ENCODE data around the gene GLP2R. TPM values are rescaled to one million over a fixed set of nuclear protein-coding genes. Genes with fewer than 3 reads are reported as not detected.

GLP2R gene
- total RNA-seq, 1 experiment from 2014 or later, result not detected

DNA sequence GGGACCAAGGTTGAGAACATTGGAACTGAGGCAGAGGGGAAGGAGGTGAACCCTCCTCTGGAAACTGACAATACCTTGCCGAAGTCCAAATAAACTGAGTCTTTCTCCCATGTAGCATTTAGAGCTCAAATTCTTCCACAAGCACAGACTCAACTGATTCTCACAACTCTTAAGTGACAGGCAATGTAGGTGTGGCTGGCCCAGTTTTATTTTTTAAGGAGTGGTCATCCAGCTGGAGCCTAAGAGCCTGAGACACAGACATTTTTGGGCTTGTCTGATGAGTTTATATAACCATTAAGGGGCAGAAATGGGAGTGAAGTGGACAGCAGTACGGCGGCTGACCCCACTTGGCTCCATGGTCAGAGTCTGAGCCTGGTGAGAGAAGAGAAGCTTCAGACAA, 68.5 kb downstream of the GLP2R start:
- 0 out of 2 replicates have a peak, but pooled peaks cover 3% of the 10 kb centered on the region for H3K4me1 Mint-ChIP-seq
- no peak for ATAC-seq
- TF ChIP-seq, protein P1, sequence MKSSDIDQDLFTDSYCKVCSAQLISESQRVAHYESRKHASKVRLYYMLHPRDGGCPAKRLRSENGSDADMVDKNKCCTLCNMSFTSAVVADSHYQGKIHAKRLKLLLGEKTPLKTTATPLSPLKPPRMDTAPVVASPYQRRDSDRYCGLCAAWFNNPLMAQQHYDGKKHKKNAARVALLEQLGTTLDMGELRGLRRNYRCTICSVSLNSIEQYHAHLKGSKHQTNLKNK (CRISPR knock-in tag; IDR thresholded peaks at IDR 0.05), result no peak
- TF ChIP-seq, protein P2, sequence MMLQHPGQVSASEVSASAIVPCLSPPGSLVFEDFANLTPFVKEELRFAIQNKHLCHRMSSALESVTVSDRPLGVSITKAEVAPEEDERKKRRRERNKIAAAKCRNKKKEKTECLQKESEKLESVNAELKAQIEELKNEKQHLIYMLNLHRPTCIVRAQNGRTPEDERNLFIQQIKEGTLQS (CRISPR knock-in tag; conservative IDR thresholded peaks at IDR 0.05), result no peak
- TF ChIP-seq, protein P3, sequence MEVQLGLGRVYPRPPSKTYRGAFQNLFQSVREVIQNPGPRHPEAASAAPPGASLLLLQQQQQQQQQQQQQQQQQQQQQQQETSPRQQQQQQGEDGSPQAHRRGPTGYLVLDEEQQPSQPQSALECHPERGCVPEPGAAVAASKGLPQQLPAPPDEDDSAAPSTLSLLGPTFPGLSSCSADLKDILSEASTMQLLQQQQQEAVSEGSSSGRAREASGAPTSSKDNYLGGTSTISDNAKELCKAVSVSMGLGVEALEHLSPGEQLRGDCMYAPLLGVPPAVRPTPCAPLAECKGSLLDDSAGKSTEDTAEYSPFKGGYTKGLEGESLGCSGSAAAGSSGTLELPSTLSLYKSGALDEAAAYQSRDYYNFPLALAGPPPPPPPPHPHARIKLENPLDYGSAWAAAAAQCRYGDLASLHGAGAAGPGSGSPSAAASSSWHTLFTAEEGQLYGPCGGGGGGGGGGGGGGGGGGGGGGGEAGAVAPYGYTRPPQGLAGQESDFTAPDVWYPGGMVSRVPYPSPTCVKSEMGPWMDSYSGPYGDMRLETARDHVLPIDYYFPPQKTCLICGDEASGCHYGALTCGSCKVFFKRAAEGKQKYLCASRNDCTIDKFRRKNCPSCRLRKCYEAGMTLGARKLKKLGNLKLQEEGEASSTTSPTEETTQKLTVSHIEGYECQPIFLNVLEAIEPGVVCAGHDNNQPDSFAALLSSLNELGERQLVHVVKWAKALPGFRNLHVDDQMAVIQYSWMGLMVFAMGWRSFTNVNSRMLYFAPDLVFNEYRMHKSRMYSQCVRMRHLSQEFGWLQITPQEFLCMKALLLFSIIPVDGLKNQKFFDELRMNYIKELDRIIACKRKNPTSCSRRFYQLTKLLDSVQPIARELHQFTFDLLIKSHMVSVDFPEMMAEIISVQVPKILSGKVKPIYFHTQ (CRISPR knock-in tag; IDR thresholded peaks at IDR 0.05), result no peak
- TF ChIP-seq TEAD4 (CRISPR knock-in tag; IDR thresholded peaks at IDR 0.05) (no peak), OVOL2 (CRISPR knock-in tag; IDR thresholded peaks at IDR 0.05; ENCODE audit: borderline replicate concordance) (no peak), ZNF121 (CRISPR knock-in tag; IDR thresholded peaks at IDR 0.05) (no peak), SOX15 (CRISPR knock-in tag; IDR thresholded peaks at IDR 0.05) (no peak), SP1 (CRISPR knock-in tag; conservative IDR thresholded peaks at IDR 0.05) (no peak), SMAD3 (CRISPR knock-in tag; IDR thresholded peaks at IDR 0.05; ENCODE audit: borderline replicate concordance) (no peak)
- TF ChIP-seq, protein P4, sequence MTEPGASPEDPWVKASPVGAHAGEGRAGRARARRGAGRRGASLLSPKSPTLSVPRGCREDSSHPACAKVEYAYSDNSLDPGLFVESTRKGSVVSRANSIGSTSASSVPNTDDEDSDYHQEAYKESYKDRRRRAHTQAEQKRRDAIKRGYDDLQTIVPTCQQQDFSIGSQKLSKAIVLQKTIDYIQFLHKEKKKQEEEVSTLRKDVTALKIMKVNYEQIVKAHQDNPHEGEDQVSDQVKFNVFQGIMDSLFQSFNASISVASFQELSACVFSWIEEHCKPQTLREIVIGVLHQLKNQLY (CRISPR knock-in tag; IDR thresholded peaks at IDR 0.05), result no peak
- TF ChIP-seq, protein P5, sequence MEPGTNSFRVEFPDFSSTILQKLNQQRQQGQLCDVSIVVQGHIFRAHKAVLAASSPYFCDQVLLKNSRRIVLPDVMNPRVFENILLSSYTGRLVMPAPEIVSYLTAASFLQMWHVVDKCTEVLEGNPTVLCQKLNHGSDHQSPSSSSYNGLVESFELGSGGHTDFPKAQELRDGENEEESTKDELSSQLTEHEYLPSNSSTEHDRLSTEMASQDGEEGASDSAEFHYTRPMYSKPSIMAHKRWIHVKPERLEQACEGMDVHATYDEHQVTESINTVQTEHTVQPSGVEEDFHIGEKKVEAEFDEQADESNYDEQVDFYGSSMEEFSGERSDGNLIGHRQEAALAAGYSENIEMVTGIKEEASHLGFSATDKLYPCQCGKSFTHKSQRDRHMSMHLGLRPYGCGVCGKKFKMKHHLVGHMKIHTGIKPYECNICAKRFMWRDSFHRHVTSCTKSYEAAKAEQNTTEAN (CRISPR knock-in tag; IDR thresholded peaks at IDR 0.05), result no peak
- TF ChIP-seq, protein P6, sequence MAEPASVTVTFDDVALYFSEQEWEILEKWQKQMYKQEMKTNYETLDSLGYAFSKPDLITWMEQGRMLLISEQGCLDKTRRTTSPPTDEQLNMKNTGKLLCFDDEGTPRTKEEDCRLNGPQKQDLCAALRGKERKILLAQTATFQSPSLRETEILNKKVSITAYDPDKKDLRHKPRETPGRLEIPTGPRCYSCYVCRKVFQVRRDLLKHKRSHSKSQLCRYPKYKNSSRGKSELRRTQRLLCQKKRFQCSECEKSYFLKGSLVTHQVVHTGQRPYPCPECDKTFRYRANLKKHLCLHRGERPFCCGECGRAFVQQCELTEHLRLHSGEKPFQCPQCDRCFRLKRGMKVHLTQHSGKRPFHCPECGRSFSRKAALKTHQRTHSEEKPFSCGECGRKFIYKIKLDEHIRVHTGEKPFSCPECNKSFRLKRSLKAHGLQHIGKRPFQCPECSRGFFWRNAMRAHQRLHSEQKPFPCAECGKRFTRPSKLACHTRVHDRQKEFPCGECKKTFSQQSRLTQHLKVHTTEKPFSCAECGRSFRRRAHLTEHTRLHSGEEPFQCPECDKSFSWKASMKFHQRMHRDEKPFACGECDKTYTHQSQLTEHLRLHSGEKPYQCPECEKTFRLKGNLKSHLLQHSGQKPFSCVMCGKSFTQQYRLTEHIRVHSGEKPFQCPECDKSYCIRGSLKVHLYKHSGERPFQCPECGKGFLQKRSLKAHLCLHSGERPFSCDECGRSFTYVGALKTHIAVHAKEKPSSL (CRISPR knock-in tag; conservative IDR thresholded peaks at IDR 0.05), result no peak
- TF ChIP-seq, protein P7, sequence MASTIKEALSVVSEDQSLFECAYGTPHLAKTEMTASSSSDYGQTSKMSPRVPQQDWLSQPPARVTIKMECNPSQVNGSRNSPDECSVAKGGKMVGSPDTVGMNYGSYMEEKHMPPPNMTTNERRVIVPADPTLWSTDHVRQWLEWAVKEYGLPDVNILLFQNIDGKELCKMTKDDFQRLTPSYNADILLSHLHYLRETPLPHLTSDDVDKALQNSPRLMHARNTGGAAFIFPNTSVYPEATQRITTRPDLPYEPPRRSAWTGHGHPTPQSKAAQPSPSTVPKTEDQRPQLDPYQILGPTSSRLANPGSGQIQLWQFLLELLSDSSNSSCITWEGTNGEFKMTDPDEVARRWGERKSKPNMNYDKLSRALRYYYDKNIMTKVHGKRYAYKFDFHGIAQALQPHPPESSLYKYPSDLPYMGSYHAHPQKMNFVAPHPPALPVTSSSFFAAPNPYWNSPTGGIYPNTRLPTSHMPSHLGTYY (CRISPR knock-in tag; IDR thresholded peaks at IDR 0.05), result no peak
- TF ChIP-seq, protein P8, sequence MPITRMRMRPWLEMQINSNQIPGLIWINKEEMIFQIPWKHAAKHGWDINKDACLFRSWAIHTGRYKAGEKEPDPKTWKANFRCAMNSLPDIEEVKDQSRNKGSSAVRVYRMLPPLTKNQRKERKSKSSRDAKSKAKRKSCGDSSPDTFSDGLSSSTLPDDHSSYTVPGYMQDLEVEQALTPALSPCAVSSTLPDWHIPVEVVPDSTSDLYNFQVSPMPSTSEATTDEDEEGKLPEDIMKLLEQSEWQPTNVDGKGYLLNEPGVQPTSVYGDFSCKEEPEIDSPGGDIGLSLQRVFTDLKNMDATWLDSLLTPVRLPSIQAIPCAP (CRISPR knock-in tag; IDR thresholded peaks at IDR 0.05), result no peak
- ChIA-PET CTCF (interaction anchor here (1.5 kb wide), 1 partner anchor 11 kb away, joined by 3 read pairs; no protein-coding TSS in a partner anchor), POLR2A (no interaction called here)
- DNase-seq (ENCODE audit: low spot score), result no peak
- no peak overlapping the region for H3K4me3 Mint-ChIP-seq
- peaks cover 3% of the 10 kb centered on the region; the same call in 1 of the 2 replicates for H3K27me3 Mint-ChIP-seq (ENCODE audit: low read depth)
- H3K36me3 Mint-ChIP-seq, result no peaks in the 10 kb centered on the region
- no peak overlapping the region for H3K27ac Mint-ChIP-seq
- H3K9me3 Mint-ChIP-seq, result peaks cover 17% of the 10 kb centered on the region

DNA sequence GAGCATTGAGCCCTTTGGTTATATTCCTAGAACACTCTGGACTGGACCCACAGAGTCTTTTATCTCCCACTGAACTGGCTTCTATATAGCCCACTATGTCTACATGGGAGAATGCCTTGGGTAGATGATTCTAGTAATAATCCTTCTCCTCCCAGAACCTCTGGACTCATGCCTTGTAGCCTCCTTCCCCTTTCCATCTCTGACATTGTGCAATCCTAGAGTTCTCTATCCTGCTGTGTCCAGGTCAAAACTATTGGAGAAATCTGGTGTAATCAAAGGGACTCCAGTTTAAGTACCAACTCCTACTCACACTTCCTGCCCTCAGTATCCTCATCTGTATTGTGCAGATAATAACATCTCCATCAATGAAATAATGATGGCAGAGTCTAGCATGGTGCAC, 70.2 kb downstream of the GLP2R start:
- H3K9me3 Mint-ChIP-seq, result peaks cover 17% of the 10 kb centered on the region
- no peaks in the 10 kb centered on the region for H3K36me3 Mint-ChIP-seq
- no peak overlapping the region for H3K27ac Mint-ChIP-seq
- no peak for DNase-seq (ENCODE audit: low spot score)
- no peaks in the 10 kb centered on the region for H3K4me1 Mint-ChIP-seq
- ChIA-PET POLR2A (no interaction called here), CTCF (interaction anchor here (1.5 kb wide), 1 partner anchor 10 kb away, joined by 3 read pairs; no protein-coding TSS in a partner anchor)
- H3K27me3 Mint-ChIP-seq (ENCODE audit: low read depth), result peaks cover 3% of the 10 kb centered on the region; the same call in 1 of the 2 replicates
- ATAC-seq, result no peak
- H3K4me3 Mint-ChIP-seq, result no peak overlapping the region
- TF ChIP-seq ATF1 (CRISPR knock-in tag; IDR thresholded peaks at IDR 0.05) (no peak), MXD4 (CRISPR knock-in tag; IDR thresholded peaks at IDR 0.05; ENCODE audit: borderline replicate concordance) (no peak), HMGA2 (CRISPR knock-in tag; IDR thresholded peaks at IDR 0.05) (no peak), SOX15 (CRISPR knock-in tag; IDR thresholded peaks at IDR 0.05) (no peak), ETV6 (CRISPR knock-in tag; IDR thresholded peaks at IDR 0.05) (no peak), NFATC4 (CRISPR knock-in tag; IDR thresholded peaks at IDR 0.05) (no peak), RORB (CRISPR knock-in tag; IDR thresholded peaks at IDR 0.05) (no peak)
- TF ChIP-seq, protein P1 (CRISPR knock-in tag; IDR thresholded peaks at IDR 0.05), result no peak
- TF ChIP-seq, protein P9, sequence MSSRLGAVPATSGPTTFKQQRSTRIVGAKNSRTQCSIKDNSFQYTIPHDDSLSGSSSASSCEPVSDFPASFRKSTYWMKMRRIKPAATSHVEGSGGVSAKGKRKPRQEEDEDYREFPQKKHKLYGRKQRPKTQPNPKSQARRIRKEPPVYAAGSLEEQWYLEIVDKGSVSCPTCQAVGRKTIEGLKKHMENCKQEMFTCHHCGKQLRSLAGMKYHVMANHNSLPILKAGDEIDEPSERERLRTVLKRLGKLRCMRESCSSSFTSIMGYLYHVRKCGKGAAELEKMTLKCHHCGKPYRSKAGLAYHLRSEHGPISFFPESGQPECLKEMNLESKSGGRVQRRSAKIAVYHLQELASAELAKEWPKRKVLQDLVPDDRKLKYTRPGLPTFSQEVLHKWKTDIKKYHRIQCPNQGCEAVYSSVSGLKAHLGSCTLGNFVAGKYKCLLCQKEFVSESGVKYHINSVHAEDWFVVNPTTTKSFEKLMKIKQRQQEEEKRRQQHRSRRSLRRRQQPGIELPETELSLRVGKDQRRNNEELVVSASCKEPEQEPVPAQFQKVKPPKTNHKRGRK (CRISPR knock-in tag; IDR thresholded peaks at IDR 0.05; ENCODE audit: borderline replicate concordance), result no peak
- TF ChIP-seq, protein P8 (CRISPR knock-in tag; IDR thresholded peaks at IDR 0.05), result no peak
